ENCODE measurements around the gene GPR39. TPM values are rescaled to one million over a fixed set of nuclear protein-coding genes. Genes with fewer than 3 reads are reported as not detected.

Gene GPR39
- polyA plus RNA-seq, 2 of the 4 experiments (the other 2 are of a cell fraction): 11.3 to 11.8 TPM

DNA sequence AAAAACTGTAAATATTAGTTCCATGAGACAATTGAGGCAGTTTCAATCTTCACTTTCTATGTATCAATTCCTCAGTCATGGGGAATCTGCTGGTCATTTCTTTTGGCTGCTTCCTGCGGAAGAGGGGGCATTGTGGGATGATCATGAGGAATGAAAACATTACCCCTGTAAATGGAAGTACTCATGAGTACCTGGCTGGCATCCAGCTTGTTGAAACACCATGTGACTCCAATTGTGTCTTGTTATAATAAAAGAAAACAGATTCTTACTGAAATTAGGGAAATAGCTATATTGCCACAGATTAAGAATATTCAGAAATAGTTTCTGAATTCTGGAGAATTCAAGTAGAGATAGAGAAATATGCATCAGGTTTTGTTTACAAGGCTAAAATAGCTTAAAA is 41.6 kb upstream of the GPR39 start:
- Histone ChIP-seq H3K4me1 (no peaks in the 10 kb centered on the region), H3K9me3 (peaks cover 4% of the 10 kb centered on the region; the same call in 1 of the 3 replicates), H3K27ac (no peak overlapping the region), H3K4me3 (no peak overlapping the region), H3K4me2 (no peak overlapping the region)
- no peak for DNase-seq (ENCODE audit: low read depth in 1 of 2, low spot score in 1 of 2)
- no peak for ATAC-seq
- ChIA-PET CTCF (interaction anchor here (1.8 kb wide), 1 partner anchor 9 kb away, joined by 7 read pairs; no protein-coding TSS in a partner anchor), POLR2A (no interaction called here)
- 70% methylated on average over 1 of the region's 1 CpG for WGBS (ENCODE audit: missing lambda C conversion rate)
- TF ChIP-seq CEBPB (IDR thresholded peaks at IDR 0.05): no peak
- TF ChIP-seq HOXB5 (CRISPR knock-in tag; IDR thresholded peaks at IDR 0.05): no peak
- TF ChIP-seq FOXS1 (CRISPR knock-in tag; IDR thresholded peaks at IDR 0.05): no peak
- TF ChIP-seq RCOR1 (IDR thresholded peaks at IDR 0.05; ENCODE audit: low read depth, low read length): no peak
- no peak for TF ChIP-seq NPAS2 (CRISPR knock-in tag; IDR thresholded peaks at IDR 0.05; ENCODE audit: borderline replicate concordance)
- TF ChIP-seq RARB (CRISPR knock-in tag; IDR thresholded peaks at IDR 0.05): no peak
- no peak for TF ChIP-seq CHD4 (IDR thresholded peaks at IDR 0.05; ENCODE audit: borderline replicate concordance)
- FAIRE-seq: no peak

- POLR2A ChIA-PET: no interaction called here
- Histone ChIP-seq H3K9me3 (peaks cover 5% of the 10 kb centered on the region; the same call in 2 of the 3 replicates), H3K27ac (no peak overlapping the region), H3K4me1 (no peaks in the 10 kb centered on the region), H3K4me2 (no peak overlapping the region), H3K4me3 (no peak overlapping the region)
- FAIRE-seq: no peak
- no peak for DNase-seq (ENCODE audit: low read depth in 1 of 2, low spot score in 1 of 2)
- WGBS (ENCODE audit: missing lambda C conversion rate): 46% methylated on average over 4 of the region's 4 CpGs
- ATAC-seq: no peak
- TF ChIP-seq HOXB13 (CRISPR knock-in tag; IDR thresholded peaks at IDR 0.05; ENCODE audit: low read depth) (no peak), HES2 (IDR thresholded peaks at IDR 0.05) (no peak), ZFP36 (IDR thresholded peaks at IDR 0.05; ENCODE audit: borderline replicate concordance, partially characterized antibody) (no peak), CHD4 (IDR thresholded peaks at IDR 0.05; ENCODE audit: borderline replicate concordance) (no peak), FOSB (CRISPR knock-in tag; IDR thresholded peaks at IDR 0.05) (no peak), ELK1 (IDR thresholded peaks at IDR 0.05; ENCODE audit: low read depth, low read length) (no peak), EHF (CRISPR knock-in tag; IDR thresholded peaks at IDR 0.05) (no peak), MYC (IDR thresholded peaks at IDR 0.05; ENCODE audit: borderline replicate concordance, low read length) (no peak)
- TF ChIP-seq, protein P1, sequence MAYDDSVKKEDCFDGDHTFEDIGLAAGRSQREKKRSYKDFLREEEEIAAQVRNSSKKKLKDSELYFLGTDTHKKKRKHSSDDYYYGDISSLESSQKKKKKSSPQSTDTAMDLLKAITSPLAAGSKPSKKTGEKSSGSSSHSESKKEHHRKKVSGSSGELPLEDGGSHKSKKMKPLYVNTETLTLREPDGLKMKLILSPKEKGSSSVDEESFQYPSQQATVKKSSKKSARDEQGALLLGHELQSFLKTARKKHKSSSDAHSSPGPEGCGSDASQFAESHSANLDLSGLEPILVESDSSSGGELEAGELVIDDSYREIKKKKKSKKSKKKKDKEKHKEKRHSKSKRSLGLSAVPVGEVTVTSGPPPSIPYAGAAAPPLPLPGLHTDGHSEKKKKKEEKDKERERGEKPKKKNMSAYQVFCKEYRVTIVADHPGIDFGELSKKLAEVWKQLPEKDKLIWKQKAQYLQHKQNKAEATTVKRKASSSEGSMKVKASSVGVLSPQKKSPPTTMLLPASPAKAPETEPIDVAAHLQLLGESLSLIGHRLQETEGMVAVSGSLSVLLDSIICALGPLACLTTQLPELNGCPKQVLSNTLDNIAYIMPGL (CRISPR knock-in tag; IDR thresholded peaks at IDR 0.05; ENCODE audit: borderline replicate concordance): no peak
- CTCF ChIA-PET: no interaction called here
Observed at GRCh38 chr2:132381376-132381775, 35.2 kb upstream of the GPR39 start.

GRCh38 chr2:132383956-132384355 is 32.6 kb upstream of the GPR39 start:
- no peak for TF ChIP-seq RARB (CRISPR knock-in tag; IDR thresholded peaks at IDR 0.05)
- TF ChIP-seq ZFP36 (IDR thresholded peaks at IDR 0.05; ENCODE audit: borderline replicate concordance, partially characterized antibody): no peak
- no peak for TF ChIP-seq HEYL (CRISPR knock-in tag; IDR thresholded peaks at IDR 0.05)
- TF ChIP-seq GATA3 (IDR thresholded peaks at IDR 0.05; ENCODE audit: borderline replicate concordance): no peak
- TF ChIP-seq CTCF (IDR thresholded peaks at IDR 0.05): no peak
- no peak for TF ChIP-seq ESRRA (IDR thresholded peaks at IDR 0.05; ENCODE audit: borderline replicate concordance, low read length)
- no peak for FAIRE-seq

More at GRCh38 chr2:132383956-132384355, 32.6 kb upstream of the GPR39 start:
- Histone ChIP-seq H3K9me3 (peaks cover 5% of the 10 kb centered on the region; the same call in 2 of the 3 replicates), H3K4me2 (no peak overlapping the region), H3K4me1 (no peaks in the 10 kb centered on the region), H3K27ac (no peak overlapping the region), H3K4me3 (no peak overlapping the region)
- ATAC-seq: no peak
- POLR2A ChIA-PET: no interaction called here
- DNase-seq (ENCODE audit: low read depth in 1 of 2, low spot score in 1 of 2): no peak
- WGBS (ENCODE audit: missing lambda C conversion rate): 68% methylated on average over 8 of the region's 8 CpGs
- CTCF ChIA-PET: no interaction called here

Measured in A549 (cell line).